Heart left ventricle (tissue), 13 donors: ENCODE results near the gene SOCS4.
A peak's percentile ranks its signal among the peaks of the same experiment; 100 is the strongest.

Experiments
- POLR2A ChIP-seq, 2 donors: fragments of 450-650 bp; IDR thresholded peaks; one replicate each; pipeline ENCODE4 v1.6.1; 2017; ENCODE audit warnings: antibody characterized with exemption in 2 of 2, mild to moderate bottlenecking in 2 of 2, moderate library complexity in 2 of 2
- TF ChIP-seq, protein P1 (sequence below), 12 donors: fragments of 200-600 bp; sonication (generic) in 4 of 12; IDR thresholded peaks; one replicate each; pipeline versions ENCODE4 v1.5.0 to v1.8.0; 2018 to 2022; ENCODE audit warnings: antibody characterized with exemption in 12 of 12, mild to moderate bottlenecking in 5 of 12
- donor health status: ischemic (EF 13 %, LVEDD 7.1; RV severe dilation, severe dysfunction).
- donor health status: DM: no; HTN: yes; CAD: no.
- donor health status: DM: no; HTN: no; CAD: no.
- donor health status: ischemic (EF 25% LVEDD 6.9; RV normal size, moderate dysfunction).
- donor health status: ischemic (EF 25% LVEDD 5.7; RV mildly dilated, moderate dysfunction).
- donor health status: ischemic (EF 35%, LVEDD 5.7; RV mildly dilated, moderate dysfunction).
- donor health status: nonischemic (EF 11% LVEDD 7.7; RV severe dilation, severe dysfunction).
- donor health status: DM: yes; HTN: yes; CAD: no.
- donor health status: PGD.
- donor health status: ischemic (EF 29% LVEDD 5.4; RV normal size, mild dysfunction).
- donor health status: nonischemic (EF 23%, LVEDD 6.1; RV moderate dilation, normal function).

DNA sequence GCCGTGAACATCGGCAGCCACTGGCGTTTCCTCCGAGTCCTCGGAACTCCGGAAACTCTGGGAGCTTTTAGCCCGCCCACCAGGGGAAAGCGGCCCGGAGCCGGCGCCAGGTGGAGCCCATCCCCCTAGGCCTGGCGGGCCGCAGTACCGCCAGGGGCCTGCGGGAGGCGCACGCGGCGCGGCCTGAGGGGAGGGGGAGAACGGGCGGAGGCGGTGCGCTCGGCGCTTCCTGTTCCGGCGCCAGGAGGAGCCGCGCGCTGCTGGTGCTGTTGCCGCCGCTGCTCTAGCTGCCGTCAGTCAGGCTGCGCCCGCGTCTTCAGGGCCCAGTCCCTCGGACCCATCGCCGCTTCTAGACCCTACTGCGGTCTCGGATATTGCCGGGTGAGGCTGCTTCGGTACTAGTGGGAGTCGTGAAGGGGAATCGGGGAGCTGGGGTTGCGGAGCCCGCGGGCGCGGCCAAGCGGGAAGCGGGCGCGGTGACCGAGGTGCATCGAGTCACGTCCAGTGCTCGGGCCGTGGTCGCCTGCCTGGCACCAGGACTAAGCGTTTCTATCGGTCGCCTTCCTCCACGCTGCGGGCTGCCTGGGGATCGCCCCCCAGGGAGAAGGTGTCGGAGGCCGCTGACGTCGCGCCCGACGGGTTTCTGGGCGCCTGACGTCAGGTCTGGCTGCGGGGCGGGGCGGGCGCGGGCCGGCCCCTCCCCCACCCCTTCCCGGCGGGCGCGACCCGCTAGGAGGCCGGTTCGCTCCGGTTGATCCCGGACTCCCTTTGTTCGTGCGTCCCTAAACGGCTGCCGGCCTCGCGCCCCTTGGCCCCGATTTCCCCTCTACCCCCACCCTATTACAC lies 24.6 kb downstream of the SOCS4 start, which contains the start of gene MAPK1IP1L:
- TF ChIP-seq, protein P1, sequence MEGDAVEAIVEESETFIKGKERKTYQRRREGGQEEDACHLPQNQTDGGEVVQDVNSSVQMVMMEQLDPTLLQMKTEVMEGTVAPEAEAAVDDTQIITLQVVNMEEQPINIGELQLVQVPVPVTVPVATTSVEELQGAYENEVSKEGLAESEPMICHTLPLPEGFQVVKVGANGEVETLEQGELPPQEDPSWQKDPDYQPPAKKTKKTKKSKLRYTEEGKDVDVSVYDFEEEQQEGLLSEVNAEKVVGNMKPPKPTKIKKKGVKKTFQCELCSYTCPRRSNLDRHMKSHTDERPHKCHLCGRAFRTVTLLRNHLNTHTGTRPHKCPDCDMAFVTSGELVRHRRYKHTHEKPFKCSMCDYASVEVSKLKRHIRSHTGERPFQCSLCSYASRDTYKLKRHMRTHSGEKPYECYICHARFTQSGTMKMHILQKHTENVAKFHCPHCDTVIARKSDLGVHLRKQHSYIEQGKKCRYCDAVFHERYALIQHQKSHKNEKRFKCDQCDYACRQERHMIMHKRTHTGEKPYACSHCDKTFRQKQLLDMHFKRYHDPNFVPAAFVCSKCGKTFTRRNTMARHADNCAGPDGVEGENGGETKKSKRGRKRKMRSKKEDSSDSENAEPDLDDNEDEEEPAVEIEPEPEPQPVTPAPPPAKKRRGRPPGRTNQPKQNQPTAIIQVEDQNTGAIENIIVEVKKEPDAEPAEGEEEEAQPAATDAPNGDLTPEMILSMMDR (IDR thresholded peaks at IDR 0.05) = peak; percentile 99 to 100 (median 100)
- TF ChIP-seq POLR2A (IDR thresholded peaks at IDR 0.05) = peak; percentile 80 to 93
